Prostate gland (tissue), 2 donors: ENCODE data around the gene MAML3.

Source experiments
- CTCF ChIP-seq, 4 experiments: fragments of 200-600 bp in 2 of 4; fragments of 450-650 bp in 2 of 4; sonication (generic) in 2 of 4; IDR thresholded peaks; 1 replicate in 3 of 4; 2 replicates in 1 of 4; pipeline ENCODE4 v1.5.1; 2016 to 2019; ENCODE audit warnings: antibody characterized with exemption in 4 of 4, mild to moderate bottlenecking in 2 of 4, moderate library complexity in 2 of 4
- POLR2A ChIP-seq: fragments of 450-650 bp; IDR thresholded peaks from one replicate; pipeline ENCODE4 v1.6.1; 2016; ENCODE audit warnings: antibody characterized with exemption, mild to moderate bottlenecking
- POLR2AphosphoS5 ChIP-seq: sonication (generic); formaldehyde crosslinking; IDR thresholded peaks from one replicate; pipeline ENCODE4 v1.6.1; 2017; ENCODE audit warnings: antibody characterized with exemption

GRCh38 chr4:140131675-140132229, 22.2 kb downstream of the MAML3 start:
- TF ChIP-seq POLR2A (no peak), CTCF (IDR thresholded peaks at IDR 0.05) (no peak), POLR2AphosphoS5 (no peak)
